GM12878 (cell line): ENCODE data around the gene TDRD7. TPM values are rescaled to one million over a fixed set of nuclear protein-coding genes. Genes with fewer than 3 reads are reported as not detected.

Source experiments
- ATAC-seq: fragments of 200-7000 bp; cut with Tn5 transposase; 3 replicates; pipeline ENCODE4 v1.9.1; 2020; ENCODE audit warnings: mild to moderate bottlenecking, moderate library complexity
- BruUV-seq: library from RNA; stranded (reverse); fragments of 400-500 nt; replicated peaks from 2 replicates; lab custom pipeline; 2021; lab: Mats Ljungman, UMichigan
- CTCF ChIA-PET: fragments of 300-600 bp; sonication (Branson Sonifier 250); formaldehyde crosslinking; extraction: SDS; loops from one replicate; lab custom pipeline; 2021; ENCODE audit warnings: inconsistent platforms; lab: Yijun Ruan, JAX
- POLR2A ChIA-PET: fragments of 350-600 bp; formaldehyde crosslinking; extraction: SDS; loops from one replicate; lab custom pipeline; 2021; ENCODE audit warnings: inconsistent platforms; lab: Charles Lee
- RAD21 ChIA-PET: fragments of 300-600 bp; sonication (Branson Sonifier 250); formaldehyde crosslinking; loops from one replicate; lab custom pipeline; 2023; ENCODE audit warnings: antibody characterized with exemption; ENCODE audit not compliant: unreplicated experiment; lab: Charles Lee
- SMC1A ChIA-PET: fragments of 300-600 bp; sonication (Branson Sonifier 250); formaldehyde crosslinking; loops from one replicate; lab custom pipeline; 2023; ENCODE audit not compliant: unreplicated experiment, uncharacterized antibody; lab: Charles Lee
- DNase-seq: peaks from one replicate; pipeline ENCODE4 v3.0.0-alpha.2; 2011; ENCODE audit warnings: low read depth, low spot score
- FAIRE-seq: peaks from 3 replicates; lab custom pipeline; 2011; peaks lifted over from hg19 to GRCh38; lab: Jason Lieb, UNC
- H2AFZ ChIP-seq: 2 replicates; pipeline ENCODE4 v1.6.0; 2011; ENCODE audit warnings: low read depth, low read length, control low read depth; ENCODE audit not compliant: control insufficient read depth
- H3K27ac ChIP-seq: 2 replicates; pipeline ENCODE4 v1.5.1; 2011; ENCODE audit warnings: control low read depth; ENCODE audit not compliant: control insufficient read depth, insufficient read depth
- H3K27me3 ChIP-seq, 2 experiments: replicated peaks in 1 of 2; 2 replicates each; pipeline versions ENCODE4 v1.6.0 to v1.6.1; 2011; ENCODE audit warnings: low read length in 1 of 2; ENCODE audit not compliant: control insufficient read depth in 2 of 2, insufficient read depth in 2 of 2
- H3K36me3 ChIP-seq, 2 experiments: 2 replicates each; pipeline ENCODE4 v1.5.1; 2011; ENCODE audit warnings: low read length in 1 of 2; ENCODE audit not compliant: control insufficient read depth in 2 of 2, insufficient read depth in 2 of 2
- H3K4me1 ChIP-seq: 2 replicates; pipeline ENCODE4 v1.6.1; 2011; ENCODE audit warnings: mild to moderate bottlenecking, low read length, moderate library complexity, mixed read lengths; ENCODE audit not compliant: control insufficient read depth, insufficient read depth
- H3K4me2 ChIP-seq: 2 replicates; pipeline ENCODE4 v1.6.0; 2011; ENCODE audit warnings: control low read depth; ENCODE audit not compliant: control insufficient read depth, insufficient read depth
- H3K4me3 ChIP-seq: fragments of 200-600 bp; sonication (generic); 2 replicates; pipeline ENCODE4 v1.5.1; 2016
- H3K79me2 ChIP-seq: 2 replicates; pipeline ENCODE4 v1.6.0; 2011; ENCODE audit warnings: low read length; ENCODE audit not compliant: control insufficient read depth, insufficient read depth
- H3K9ac ChIP-seq: 2 replicates; pipeline ENCODE4 v1.8.0; 2011; ENCODE audit warnings: low read length, control low read depth, mixed read lengths; ENCODE audit not compliant: control insufficient read depth, insufficient read depth
- H3K9me3 ChIP-seq: replicated peaks from 3 replicates; pipeline ENCODE4 v1.5.1; 2011; ENCODE audit warnings: mild to moderate bottlenecking, low read length; ENCODE audit not compliant: control insufficient read depth, insufficient read depth
- H4K20me1 ChIP-seq: 2 replicates; pipeline ENCODE4 v1.6.0; 2011; ENCODE audit not compliant: control insufficient read depth, insufficient read depth
- WGBS: methylation state at CpG from one replicate; pipeline ENCODE4 v1.1.6; 2016; ENCODE audit warnings: low lambda C conversion rate; ENCODE audit not compliant: insufficient replicate concordance, insufficient coverage; ENCODE audit errors: missing lambda C conversion rate; 5-methylcytosine and 5-hydroxymethylcytosine counted together
- in situ Hi-C: fragments of 300-500 bp; cut with MboI; formaldehyde crosslinking; loops from 9 replicates; pipeline ENCODE4 v1.14.3; 2018; ENCODE audit warnings: mixed read lengths
- intact Hi-C: fragments of 100-400 bp; cut with micrococcal nuclease; formaldehyde crosslinking; loops from one replicate; pipeline ENCODE4 v1.14.2; 2022; ENCODE audit not compliant: unreplicated experiment
- polyA plus RNA-seq, 11 experiments: library from polyadenylated mRNA; depleted of rRNA in 4 of 11; unstranded in 6 of 11; stranded (reverse) in 5 of 11; fragments of >200 nt; fragmentation: Nextera tagmentation in 4 of 11; fragmentation: Illumina TruSeq in 1 of 11; extraction: Ambion mirVana in 4 of 11; extraction: Trizol in 1 of 11; gene quantifications; 1 replicate in 1 of 11; 2 replicates in 10 of 11; pipeline versions ENCODE4 v1.2.1 to v1.2.3, GENCODE V29; 2011 to 2016; ENCODE audit warnings: inconsistent platforms in 2 of 11, missing spikeins in 2 of 11, low read depth in 1 of 11
- total RNA-seq, 4 experiments: library from RNA; depleted of rRNA in 3 of 4; stranded (reverse); fragments of >200 nt in 3 of 4; fragmentation: Illumina TruSeq in 1 of 4; extraction: Trizol in 1 of 4; gene quantifications; 2 replicates each; pipeline versions ENCODE4 v1.2.1 to v1.2.3, GENCODE V29; 2013 to 2021
- TF ChIP-seq, protein P1 (sequence below): fragments of 450-650 bp; IDR thresholded peaks from 2 replicates; pipeline ENCODE4 v1.6.1; 2016; ENCODE audit warnings: mild to moderate bottlenecking
- TF ChIP-seq, protein P2 (sequence below): fragments of 450-650 bp; formaldehyde crosslinking; IDR thresholded peaks from 2 replicates; pipeline ENCODE4 v1.4.0; 2020; ENCODE audit warnings: mild to moderate bottlenecking, moderate library complexity

Gene TDRD7
- total and polyA plus RNA-seq, 10 of the 15 experiments (the other 5 are each of a cell fraction or from before 2014, with no cell fraction given), result 5.7 to 26.4 (median 16.2) TPM

- Histone ChIP-seq H3K36me3 (no peaks in the 10 kb centered on the region), H3K4me3 (no peak overlapping the region), H3K4me1 (no peaks in the 10 kb centered on the region), H3K9ac (no peak overlapping the region), H3K4me2 (no peak overlapping the region), H4K20me1 (no peaks in the 10 kb centered on the region), H3K79me2 (no peaks in the 10 kb centered on the region), H3K27ac (no peak overlapping the region), H3K9me3 (no peaks in the 10 kb centered on the region; the same call in 2 of the 3 replicates), H2AFZ (no peak overlapping the region), H3K27me3 (no peaks in the 10 kb centered on the region; a peak in 1 of 4 replicates)
- FAIRE-seq (no peak), DNase-seq (no peak), ATAC-seq (peak; percentile 82)
- TF ChIP-seq, protein P1, sequence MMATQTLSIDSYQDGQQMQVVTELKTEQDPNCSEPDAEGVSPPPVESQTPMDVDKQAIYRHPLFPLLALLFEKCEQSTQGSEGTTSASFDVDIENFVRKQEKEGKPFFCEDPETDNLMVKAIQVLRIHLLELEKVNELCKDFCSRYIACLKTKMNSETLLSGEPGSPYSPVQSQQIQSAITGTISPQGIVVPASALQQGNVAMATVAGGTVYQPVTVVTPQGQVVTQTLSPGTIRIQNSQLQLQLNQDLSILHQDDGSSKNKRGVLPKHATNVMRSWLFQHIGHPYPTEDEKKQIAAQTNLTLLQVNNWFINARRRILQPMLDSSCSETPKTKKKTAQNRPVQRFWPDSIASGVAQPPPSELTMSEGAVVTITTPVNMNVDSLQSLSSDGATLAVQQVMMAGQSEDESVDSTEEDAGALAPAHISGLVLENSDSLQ, result peak; percentile 40
- TF ChIP-seq, protein P2, sequence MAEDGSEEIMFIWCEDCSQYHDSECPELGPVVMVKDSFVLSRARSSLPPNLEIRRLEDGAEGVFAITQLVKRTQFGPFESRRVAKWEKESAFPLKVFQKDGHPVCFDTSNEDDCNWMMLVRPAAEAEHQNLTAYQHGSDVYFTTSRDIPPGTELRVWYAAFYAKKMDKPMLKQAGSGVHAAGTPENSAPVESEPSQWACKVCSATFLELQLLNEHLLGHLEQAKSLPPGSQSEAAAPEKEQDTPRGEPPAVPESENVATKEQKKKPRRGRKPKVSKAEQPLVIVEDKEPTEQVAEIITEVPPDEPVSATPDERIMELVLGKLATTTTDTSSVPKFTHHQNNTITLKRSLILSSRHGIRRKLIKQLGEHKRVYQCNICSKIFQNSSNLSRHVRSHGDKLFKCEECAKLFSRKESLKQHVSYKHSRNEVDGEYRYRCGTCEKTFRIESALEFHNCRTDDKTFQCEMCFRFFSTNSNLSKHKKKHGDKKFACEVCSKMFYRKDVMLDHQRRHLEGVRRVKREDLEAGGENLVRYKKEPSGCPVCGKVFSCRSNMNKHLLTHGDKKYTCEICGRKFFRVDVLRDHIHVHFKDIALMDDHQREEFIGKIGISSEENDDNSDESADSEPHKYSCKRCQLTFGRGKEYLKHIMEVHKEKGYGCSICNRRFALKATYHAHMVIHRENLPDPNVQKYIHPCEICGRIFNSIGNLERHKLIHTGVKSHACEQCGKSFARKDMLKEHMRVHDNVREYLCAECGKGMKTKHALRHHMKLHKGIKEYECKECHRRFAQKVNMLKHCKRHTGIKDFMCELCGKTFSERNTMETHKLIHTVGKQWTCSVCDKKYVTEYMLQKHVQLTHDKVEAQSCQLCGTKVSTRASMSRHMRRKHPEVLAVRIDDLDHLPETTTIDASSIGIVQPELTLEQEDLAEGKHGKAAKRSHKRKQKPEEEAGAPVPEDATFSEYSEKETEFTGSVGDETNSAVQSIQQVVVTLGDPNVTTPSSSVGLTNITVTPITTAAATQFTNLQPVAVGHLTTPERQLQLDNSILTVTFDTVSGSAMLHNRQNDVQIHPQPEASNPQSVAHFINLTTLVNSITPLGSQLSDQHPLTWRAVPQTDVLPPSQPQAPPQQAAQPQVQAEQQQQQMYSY (CRISPR knock-in tag), result no peak
- in situ Hi-C loops, result loop anchor here (10.0 kb wide), 1 partner anchor 61 kb away; no protein-coding TSS in a partner anchor
- intact Hi-C loops, result loop anchor here (2.0 kb wide), 1 partner anchor 17 kb away; no protein-coding TSS in a partner anchor
- 0% methylated on average over 2 of the region's 2 CpGs for WGBS
- no TSS peak for BruUV-seq
- ChIA-PET POLR2A (interaction anchor here (0.7 kb wide), 1 partner anchor 12 kb away, joined by 3 read pairs; no protein-coding TSS in a partner anchor), CTCF (interaction anchor here (1.2 to 16.4 kb wide), 7 partner anchors 9 to 548 kb away, joined by 3 to 157 read pairs (median 14); no protein-coding TSS in a partner anchor), RAD21 (interaction anchor here (0.8 to 4.1 kb wide), 5 partner anchors 18 to 547 kb away, joined by 4 to 26 read pairs (median 5); partner anchors contain the start of genes NCBP1 and TSTD2), SMC1A (interaction anchor here (1.9 kb wide), 1 partner anchor 18 kb away, joined by 14 read pairs; no protein-coding TSS in a partner anchor)
Measured at GRCh38 chr9:97405551-97405950, 6.3 kb upstream of the TDRD7 start.
